GM23338 (cell line): ENCODE results near the gene KCNA1. TPM values are rescaled to one million over a fixed set of nuclear protein-coding genes. Genes with fewer than 3 reads are reported as not detected.

ENCODE experiments used
- ATAC-seq: fragments of 200-7000 bp; cut with Tn5 transposase; 3 replicates; pipeline ENCODE4 v1.9.1; 2020
- DNase-seq: peaks from one replicate; pipeline ENCODE4 v3.0.0-alpha.2; 2015; ENCODE audit warnings: low spot score
- H2AFZ ChIP-seq: fragments of 200-600 bp; sonication (generic); 2 replicates; pipeline ENCODE4 v1.8.0; 2016; ENCODE audit warnings: antibody characterized with exemption, mild to moderate bottlenecking, moderate library complexity
- H3F3A ChIP-seq: fragments of 200-600 bp; sonication (generic); replicated peaks from 2 replicates; pipeline ENCODE4 v1.8.0; 2017; ENCODE audit warnings: antibody characterized with exemption, mixed run types, low read depth
- H3K27ac ChIP-seq: fragments of 200-600 bp; sonication (generic); 2 replicates; pipeline ENCODE4 v1.6.1; 2016; ENCODE audit warnings: low read depth
- H3K27me3 ChIP-seq: fragments of 200-600 bp; sonication (generic); 2 replicates; pipeline ENCODE4 v1.8.0; 2016; ENCODE audit warnings: mild to moderate bottlenecking, mixed run types, moderate library complexity; ENCODE audit not compliant: insufficient read depth
- H3K36me3 ChIP-seq: fragments of 200-600 bp; sonication (generic); 2 replicates; pipeline ENCODE4 v1.8.0; 2016; ENCODE audit warnings: mild to moderate bottlenecking; ENCODE audit not compliant: insufficient read depth
- H3K4me1 ChIP-seq: fragments of 200-600 bp; sonication (generic); 2 replicates; pipeline ENCODE4 v1.8.0; 2016; ENCODE audit warnings: mild to moderate bottlenecking, moderate library complexity; ENCODE audit not compliant: insufficient read depth
- H3K4me2 ChIP-seq: fragments of 200-600 bp; sonication (generic); 2 replicates; pipeline ENCODE4 v1.7.1; 2017; ENCODE audit warnings: mixed run types
- H3K4me3 ChIP-seq: fragments of 200-600 bp; sonication (generic); 2 replicates; pipeline ENCODE4 v1.6.1; 2016; ENCODE audit warnings: mixed run types
- H3K79me2 ChIP-seq: fragments of 200-600 bp; sonication (generic); replicated peaks from 2 replicates; pipeline ENCODE4 v1.8.0; 2017; ENCODE audit warnings: mild to moderate bottlenecking; ENCODE audit not compliant: insufficient read depth
- H3K9me2 ChIP-seq: fragments of 200-600 bp; sonication (generic); 2 replicates; pipeline ENCODE4 v1.8.0; 2017; ENCODE audit not compliant: insufficient read depth
- H4K20me1 ChIP-seq: fragments of 200-600 bp; sonication (generic); replicated peaks from 2 replicates; pipeline ENCODE4 v1.8.0; 2017; ENCODE audit warnings: mild to moderate bottlenecking; ENCODE audit not compliant: insufficient read depth
- H3K27ac Mint-ChIP-seq: 2 replicates; pipeline ENCODE4 v1.8.0; 2020; ENCODE audit warnings: inconsistent platforms, mild to moderate bottlenecking, moderate library complexity, mixed read lengths
- H3K27me3 Mint-ChIP-seq: 3 replicates; pipeline ENCODE4 v1.8.0; 2022; ENCODE audit warnings: low read depth, mild to moderate bottlenecking, moderate library complexity, mixed read lengths, inconsistent platforms; ENCODE audit not compliant: insufficient read depth, poor library complexity
- H3K36me3 Mint-ChIP-seq: 3 replicates; pipeline ENCODE4 v1.8.0; 2021; ENCODE audit warnings: low read depth, mild to moderate bottlenecking, inconsistent platforms, moderate library complexity, mixed read lengths
- H3K4me1 Mint-ChIP-seq: 3 replicates; pipeline ENCODE4 v1.8.0; 2020; ENCODE audit warnings: mild to moderate bottlenecking, inconsistent platforms, mixed read lengths
- H3K4me3 Mint-ChIP-seq: 3 replicates; pipeline ENCODE4 v1.8.0; 2021; ENCODE audit warnings: moderate library complexity, mild to moderate bottlenecking, inconsistent platforms, mixed read lengths
- H3K9me3 Mint-ChIP-seq: 3 replicates; pipeline ENCODE4 v1.8.0; 2020; ENCODE audit warnings: moderate library complexity, mild to moderate bottlenecking, inconsistent platforms, mixed read lengths
- CREB1 ChIP-seq: fragments of 250-450 bp; sonication (Bioruptor Pico); IDR thresholded peaks from 2 replicates; pipeline ENCODE4 v1.5.0; 2020; ENCODE audit warnings: low read depth, mild to moderate bottlenecking, moderate library complexity
- EZH2phosphoT487 ChIP-seq: fragments of 200-600 bp; sonication (generic); IDR thresholded peaks from one replicate; pipeline ENCODE4 v1.8.1; 2018; ENCODE audit warnings: antibody characterized with exemption; ENCODE audit not compliant: unreplicated experiment
- JUNB ChIP-seq: IDR thresholded peaks from one replicate; pipeline ENCODE4 v1.6.1; 2016; ENCODE audit warnings: antibody characterized with exemption; ENCODE audit not compliant: unreplicated experiment
- STAT1 ChIP-seq: IDR thresholded peaks from one replicate; pipeline ENCODE4 v1.6.1; 2016; ENCODE audit warnings: antibody characterized with exemption; ENCODE audit not compliant: unreplicated experiment
- ZNF331 ChIP-seq: fragments of 250-450 bp; sonication (Bioruptor Pico); IDR thresholded peaks from 2 replicates; pipeline ENCODE4 v1.5.0; 2020; ENCODE audit warnings: low read depth, mild to moderate bottlenecking, moderate library complexity
- polyA plus RNA-seq: library from polyadenylated mRNA; unstranded; fragments of >200 nt; fragmentation: Nextera tagmentation; extraction: Ambion mirVana; gene quantifications from 2 replicates; pipeline ENCODE4 v1.2.1, GENCODE V29; 2016
- total RNA-seq: library from RNA; depleted of rRNA; stranded (reverse); fragments of >200 nt; shearing (Covaris generic); gene quantifications from 2 replicates; pipeline ENCODE4 v1.2.3, GENCODE V29; 2014
- TF ChIP-seq, protein P1 (sequence below): fragments of 250-450 bp; sonication (Bioruptor Pico); IDR thresholded peaks from 2 replicates; pipeline ENCODE4 v1.5.0; 2020; ENCODE audit warnings: mild to moderate bottlenecking, moderate library complexity
- TF ChIP-seq, protein P2 (sequence below): IDR thresholded peaks from 2 replicates; pipeline ENCODE4 v1.6.1; 2016; ENCODE audit warnings: antibody characterized with exemption
- TF ChIP-seq, protein P3 (sequence below): IDR thresholded peaks from one replicate; pipeline ENCODE4 v1.6.1; 2018; ENCODE audit warnings: antibody characterized with exemption; ENCODE audit not compliant: unreplicated experiment
- TF ChIP-seq, protein P4 (sequence below), 2 experiments: fragments of 200-600 bp in 1 of 2; sonication (generic) in 1 of 2; conservative IDR thresholded peaks; 2 replicates each; pipeline versions ENCODE4 v1.5.1 to v1.6.1; 2016 to 2017; ENCODE audit warnings: antibody characterized with exemption in 2 of 2, low read depth in 2 of 2, mild to moderate bottlenecking in 2 of 2, moderate library complexity in 1 of 2

Gene KCNA1
- total and polyA plus RNA-seq, 2 experiments from 2014 or later: 0.10 to 1.2 TPM

DNA sequence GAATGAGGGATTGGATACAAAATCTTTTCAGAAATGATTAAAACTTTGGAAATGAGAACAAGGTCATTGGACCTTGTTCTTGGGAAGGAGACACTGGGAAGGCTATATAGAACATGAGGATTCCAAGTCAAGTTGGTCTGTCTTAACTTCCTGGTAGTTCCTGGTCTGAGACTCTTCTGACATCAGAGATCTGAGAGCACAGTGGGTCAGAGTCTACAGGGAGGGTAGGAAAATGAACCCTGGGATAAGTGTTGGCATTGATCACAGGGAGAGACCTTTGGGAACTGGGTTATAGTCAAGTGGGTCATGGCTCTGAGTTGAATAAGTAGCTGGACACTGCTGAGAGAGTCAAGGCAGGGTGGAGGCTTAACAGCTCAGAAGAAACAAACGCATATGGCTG lies 17.3 kb upstream of the KCNA1 start:
- H3K27me3 Mint-ChIP-seq: no peaks in the 10 kb centered on the region
- DNase-seq (no peak), ATAC-seq (no peak)
- Histone ChIP-seq H3F3A (no peaks in the 10 kb centered on the region), H3K27me3 (no peaks in the 10 kb centered on the region), H3K27ac (no peak overlapping the region), H3K4me3 (no peak overlapping the region), H4K20me1 (0 out of 2 replicates have a peak, but pooled peaks cover under 1% of the 10 kb centered on the region), H3K9me2 (no peaks in the 10 kb centered on the region), H2AFZ (no peak overlapping the region), H3K79me2 (no peaks in the 10 kb centered on the region), H3K4me2 (no peak overlapping the region), H3K36me3 (no peaks in the 10 kb centered on the region), H3K4me1 (no peaks in the 10 kb centered on the region)
- no peak overlapping the region for H3K4me3 Mint-ChIP-seq
- no peak overlapping the region for H3K27ac Mint-ChIP-seq
- H3K4me1 Mint-ChIP-seq: no peaks in the 10 kb centered on the region
- H3K9me3 Mint-ChIP-seq: no peaks in the 10 kb centered on the region
- no peaks in the 10 kb centered on the region for H3K36me3 Mint-ChIP-seq
- TF ChIP-seq, protein P1, sequence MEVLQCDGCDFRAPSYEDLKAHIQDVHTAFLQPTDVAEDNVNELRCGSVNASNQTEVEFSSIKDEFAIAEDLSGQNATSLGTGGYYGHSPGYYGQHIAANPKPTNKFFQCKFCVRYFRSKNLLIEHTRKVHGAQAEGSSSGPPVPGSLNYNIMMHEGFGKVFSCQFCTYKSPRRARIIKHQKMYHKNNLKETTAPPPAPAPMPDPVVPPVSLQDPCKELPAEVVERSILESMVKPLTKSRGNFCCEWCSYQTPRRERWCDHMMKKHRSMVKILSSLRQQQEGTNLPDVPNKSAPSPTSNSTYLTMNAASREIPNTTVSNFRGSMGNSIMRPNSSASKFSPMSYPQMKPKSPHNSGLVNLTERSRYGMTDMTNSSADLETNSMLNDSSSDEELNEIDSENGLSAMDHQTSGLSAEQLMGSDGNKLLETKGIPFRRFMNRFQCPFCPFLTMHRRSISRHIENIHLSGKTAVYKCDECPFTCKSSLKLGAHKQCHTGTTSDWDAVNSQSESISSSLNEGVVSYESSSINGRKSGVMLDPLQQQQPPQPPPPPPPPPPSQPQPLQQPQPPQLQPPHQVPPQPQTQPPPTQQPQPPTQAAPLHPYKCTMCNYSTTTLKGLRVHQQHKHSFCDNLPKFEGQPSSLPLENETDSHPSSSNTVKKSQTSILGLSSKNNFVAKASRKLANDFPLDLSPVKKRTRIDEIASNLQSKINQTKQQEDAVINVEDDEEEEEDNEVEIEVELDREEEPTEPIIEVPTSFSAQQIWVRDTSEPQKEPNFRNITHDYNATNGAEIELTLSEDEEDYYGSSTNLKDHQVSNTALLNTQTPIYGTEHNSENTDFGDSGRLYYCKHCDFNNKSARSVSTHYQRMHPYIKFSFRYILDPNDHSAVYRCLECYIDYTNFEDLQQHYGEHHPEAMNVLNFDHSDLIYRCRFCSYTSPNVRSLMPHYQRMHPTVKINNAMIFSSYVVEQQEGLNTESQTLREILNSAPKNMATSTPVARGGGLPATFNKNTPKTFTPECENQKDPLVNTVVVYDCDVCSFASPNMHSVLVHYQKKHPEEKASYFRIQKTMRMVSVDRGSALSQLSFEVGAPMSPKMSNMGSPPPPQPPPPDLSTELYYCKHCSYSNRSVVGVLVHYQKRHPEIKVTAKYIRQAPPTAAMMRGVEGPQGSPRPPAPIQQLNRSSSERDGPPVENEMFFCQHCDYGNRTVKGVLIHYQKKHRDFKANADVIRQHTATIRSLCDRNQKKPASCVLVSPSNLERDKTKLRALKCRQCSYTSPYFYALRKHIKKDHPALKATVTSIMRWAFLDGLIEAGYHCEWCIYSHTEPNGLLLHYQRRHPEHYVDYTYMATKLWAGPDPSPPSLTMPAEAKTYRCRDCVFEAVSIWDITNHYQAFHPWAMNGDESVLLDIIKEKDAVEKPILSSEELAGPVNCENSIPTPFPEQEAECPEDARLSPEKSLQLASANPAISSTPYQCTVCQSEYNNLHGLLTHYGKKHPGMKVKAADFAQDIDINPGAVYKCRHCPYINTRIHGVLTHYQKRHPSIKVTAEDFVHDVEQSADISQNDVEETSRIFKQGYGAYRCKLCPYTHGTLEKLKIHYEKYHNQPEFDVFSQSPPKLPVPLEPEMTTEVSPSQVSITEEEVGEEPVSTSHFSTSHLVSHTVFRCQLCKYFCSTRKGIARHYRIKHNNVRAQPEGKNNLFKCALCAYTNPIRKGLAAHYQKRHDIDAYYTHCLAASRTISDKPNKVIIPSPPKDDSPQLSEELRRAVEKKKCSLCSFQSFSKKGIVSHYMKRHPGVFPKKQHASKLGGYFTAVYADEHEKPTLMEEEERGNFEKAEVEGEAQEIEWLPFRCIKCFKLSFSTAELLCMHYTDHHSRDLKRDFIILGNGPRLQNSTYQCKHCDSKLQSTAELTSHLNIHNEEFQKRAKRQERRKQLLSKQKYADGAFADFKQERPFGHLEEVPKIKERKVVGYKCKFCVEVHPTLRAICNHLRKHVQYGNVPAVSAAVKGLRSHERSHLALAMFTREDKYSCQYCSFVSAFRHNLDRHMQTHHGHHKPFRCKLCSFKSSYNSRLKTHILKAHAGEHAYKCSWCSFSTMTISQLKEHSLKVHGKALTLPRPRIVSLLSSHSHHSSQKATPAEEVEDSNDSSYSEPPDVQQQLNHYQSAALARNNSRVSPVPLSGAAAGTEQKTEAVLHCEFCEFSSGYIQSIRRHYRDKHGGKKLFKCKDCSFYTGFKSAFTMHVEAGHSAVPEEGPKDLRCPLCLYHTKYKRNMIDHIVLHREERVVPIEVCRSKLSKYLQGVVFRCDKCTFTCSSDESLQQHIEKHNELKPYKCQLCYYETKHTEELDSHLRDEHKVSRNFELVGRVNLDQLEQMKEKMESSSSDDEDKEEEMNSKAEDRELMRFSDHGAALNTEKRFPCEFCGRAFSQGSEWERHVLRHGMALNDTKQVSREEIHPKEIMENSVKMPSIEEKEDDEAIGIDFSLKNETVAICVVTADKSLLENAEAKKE (CRISPR knock-in tag): no peak
- no peak for TF ChIP-seq CREB1 (CRISPR knock-in tag)
- TF ChIP-seq, protein P2, sequence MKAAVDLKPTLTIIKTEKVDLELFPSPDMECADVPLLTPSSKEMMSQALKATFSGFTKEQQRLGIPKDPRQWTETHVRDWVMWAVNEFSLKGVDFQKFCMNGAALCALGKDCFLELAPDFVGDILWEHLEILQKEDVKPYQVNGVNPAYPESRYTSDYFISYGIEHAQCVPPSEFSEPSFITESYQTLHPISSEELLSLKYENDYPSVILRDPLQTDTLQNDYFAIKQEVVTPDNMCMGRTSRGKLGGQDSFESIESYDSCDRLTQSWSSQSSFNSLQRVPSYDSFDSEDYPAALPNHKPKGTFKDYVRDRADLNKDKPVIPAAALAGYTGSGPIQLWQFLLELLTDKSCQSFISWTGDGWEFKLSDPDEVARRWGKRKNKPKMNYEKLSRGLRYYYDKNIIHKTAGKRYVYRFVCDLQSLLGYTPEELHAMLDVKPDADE: no peak
- TF ChIP-seq ZNF331 (CRISPR knock-in tag): no peak
- no peak for TF ChIP-seq JUNB
- TF ChIP-seq, protein P3, sequence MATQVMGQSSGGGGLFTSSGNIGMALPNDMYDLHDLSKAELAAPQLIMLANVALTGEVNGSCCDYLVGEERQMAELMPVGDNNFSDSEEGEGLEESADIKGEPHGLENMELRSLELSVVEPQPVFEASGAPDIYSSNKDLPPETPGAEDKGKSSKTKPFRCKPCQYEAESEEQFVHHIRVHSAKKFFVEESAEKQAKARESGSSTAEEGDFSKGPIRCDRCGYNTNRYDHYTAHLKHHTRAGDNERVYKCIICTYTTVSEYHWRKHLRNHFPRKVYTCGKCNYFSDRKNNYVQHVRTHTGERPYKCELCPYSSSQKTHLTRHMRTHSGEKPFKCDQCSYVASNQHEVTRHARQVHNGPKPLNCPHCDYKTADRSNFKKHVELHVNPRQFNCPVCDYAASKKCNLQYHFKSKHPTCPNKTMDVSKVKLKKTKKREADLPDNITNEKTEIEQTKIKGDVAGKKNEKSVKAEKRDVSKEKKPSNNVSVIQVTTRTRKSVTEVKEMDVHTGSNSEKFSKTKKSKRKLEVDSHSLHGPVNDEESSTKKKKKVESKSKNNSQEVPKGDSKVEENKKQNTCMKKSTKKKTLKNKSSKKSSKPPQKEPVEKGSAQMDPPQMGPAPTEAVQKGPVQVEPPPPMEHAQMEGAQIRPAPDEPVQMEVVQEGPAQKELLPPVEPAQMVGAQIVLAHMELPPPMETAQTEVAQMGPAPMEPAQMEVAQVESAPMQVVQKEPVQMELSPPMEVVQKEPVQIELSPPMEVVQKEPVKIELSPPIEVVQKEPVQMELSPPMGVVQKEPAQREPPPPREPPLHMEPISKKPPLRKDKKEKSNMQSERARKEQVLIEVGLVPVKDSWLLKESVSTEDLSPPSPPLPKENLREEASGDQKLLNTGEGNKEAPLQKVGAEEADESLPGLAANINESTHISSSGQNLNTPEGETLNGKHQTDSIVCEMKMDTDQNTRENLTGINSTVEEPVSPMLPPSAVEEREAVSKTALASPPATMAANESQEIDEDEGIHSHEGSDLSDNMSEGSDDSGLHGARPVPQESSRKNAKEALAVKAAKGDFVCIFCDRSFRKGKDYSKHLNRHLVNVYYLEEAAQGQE: no peak
- TF ChIP-seq, protein P4, sequence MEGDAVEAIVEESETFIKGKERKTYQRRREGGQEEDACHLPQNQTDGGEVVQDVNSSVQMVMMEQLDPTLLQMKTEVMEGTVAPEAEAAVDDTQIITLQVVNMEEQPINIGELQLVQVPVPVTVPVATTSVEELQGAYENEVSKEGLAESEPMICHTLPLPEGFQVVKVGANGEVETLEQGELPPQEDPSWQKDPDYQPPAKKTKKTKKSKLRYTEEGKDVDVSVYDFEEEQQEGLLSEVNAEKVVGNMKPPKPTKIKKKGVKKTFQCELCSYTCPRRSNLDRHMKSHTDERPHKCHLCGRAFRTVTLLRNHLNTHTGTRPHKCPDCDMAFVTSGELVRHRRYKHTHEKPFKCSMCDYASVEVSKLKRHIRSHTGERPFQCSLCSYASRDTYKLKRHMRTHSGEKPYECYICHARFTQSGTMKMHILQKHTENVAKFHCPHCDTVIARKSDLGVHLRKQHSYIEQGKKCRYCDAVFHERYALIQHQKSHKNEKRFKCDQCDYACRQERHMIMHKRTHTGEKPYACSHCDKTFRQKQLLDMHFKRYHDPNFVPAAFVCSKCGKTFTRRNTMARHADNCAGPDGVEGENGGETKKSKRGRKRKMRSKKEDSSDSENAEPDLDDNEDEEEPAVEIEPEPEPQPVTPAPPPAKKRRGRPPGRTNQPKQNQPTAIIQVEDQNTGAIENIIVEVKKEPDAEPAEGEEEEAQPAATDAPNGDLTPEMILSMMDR (conservative IDR thresholded peaks at IDR 0.05; ENCODE audit: low read depth in 2 of 2): no peak
- no peak for TF ChIP-seq EZH2phosphoT487
- no peak for TF ChIP-seq STAT1
